Measurements from ENCODE around the gene ENPP1. TPM values are rescaled to one million over a fixed set of nuclear protein-coding genes. Genes with fewer than 3 reads are reported as not detected.
A peak's percentile ranks its signal among the peaks of the same experiment; 100 is the strongest.

ENPP1 gene
- total and polyA plus RNA-seq, 2 of the 4 experiments (the other 2 are of a cell fraction) = 10.9 to 38.9 TPM

- WGBS, 2 experiments (ENCODE audit: extremely low coverage in 2 of 2, insufficient read length in 1 of 2) = no CpG with 5 or more reads among the region's 1 CpG
- no peak for TF ChIP-seq USF2 (IDR thresholded peaks at IDR 0.05; ENCODE audit: low read depth, low read length)
- TF ChIP-seq MAZ (IDR thresholded peaks at IDR 0.05; ENCODE audit: borderline replicate concordance, low read depth, low read length) = no peak
- no peak for TF ChIP-seq CTCF (conservative IDR thresholded peaks at IDR 0.05; ENCODE audit: low read depth, low read length)
- no peak for TF ChIP-seq SMC3 (IDR thresholded peaks at IDR 0.05; ENCODE audit: low read depth, low read length)
- TF ChIP-seq POLR2A (IDR thresholded peaks at IDR 0.05; ENCODE audit: low read depth, low read length) = no peak
- TF ChIP-seq MXI1 (IDR thresholded peaks at IDR 0.05; ENCODE audit: borderline replicate concordance, low read depth, low read length) = no peak
- no peak for TF ChIP-seq CHD1 (IDR thresholded peaks at IDR 0.05; ENCODE audit: low read depth, low read length)
- TF ChIP-seq FOS (IDR thresholded peaks at IDR 0.05; ENCODE audit: low read depth, low read length) = no peak
- TF ChIP-seq MAFK (IDR thresholded peaks at IDR 0.05; ENCODE audit: low read depth, low read length) = no peak
- no peak for TF ChIP-seq NFE2L2 (IDR thresholded peaks at IDR 0.05; ENCODE audit: low read depth, low read length)
- no peak for TF ChIP-seq BHLHE40 (IDR thresholded peaks at IDR 0.05; ENCODE audit: low read depth, low read length)
- no peak for TF ChIP-seq CEBPB (IDR thresholded peaks at IDR 0.05; ENCODE audit: low read depth, low read length)
- TF ChIP-seq ELK1 (IDR thresholded peaks at IDR 0.05; ENCODE audit: borderline replicate concordance, low read depth, low read length) = no peak
- TF ChIP-seq RFX5 (IDR thresholded peaks at IDR 0.05; ENCODE audit: low read depth, low read length) = no peak
- no peak for TF ChIP-seq RCOR1 (IDR thresholded peaks at IDR 0.05; ENCODE audit: insufficient replicate concordance, low read length)
- TF ChIP-seq RAD21 (IDR thresholded peaks at IDR 0.05; ENCODE audit: low read length) = no peak
- ChIA-PET CTCF (interaction anchor here (0.6 kb wide), 2 partner anchors 48 to 669 kb away, joined by 3 read pairs; no protein-coding TSS in a partner anchor), POLR2A (ENCODE audit: unreplicated experiment) (no interaction called here)
- Histone ChIP-seq H3K18ac (ENCODE audit: low read depth, low read length) (peak overlapping the region; percentile 0; the same call in 1 of the 2 replicates), H3K4me1 (ENCODE audit: control insufficient read depth, insufficient read depth, low read length) (peaks cover 1% of the 10 kb centered on the region; the same call in 1 of the 2 replicates), H3K36me3 (ENCODE audit: control insufficient read depth, insufficient read depth, low read length) (no peaks in the 10 kb centered on the region), H3K79me1 (ENCODE audit: low read depth in 1 of 2, low read length in 2 of 2) (no peaks in the 10 kb centered on the region), H3K4ac (ENCODE audit: low read depth, low read length) (no peak overlapping the region), H2BK20ac (ENCODE audit: low read depth, low read length) (no peak overlapping the region; the same call in 1 of the 2 replicates), H3K9me3 (ENCODE audit: control insufficient read depth, insufficient read depth, low read length) (no peaks in the 10 kb centered on the region), H2BK15ac (ENCODE audit: low read depth, low read length) (no peak overlapping the region), H3K27me3 (ENCODE audit: control insufficient read depth, insufficient read depth, low read length) (no peaks in the 10 kb centered on the region), H3K9ac (ENCODE audit: low read depth, low read length) (no peak overlapping the region), H2BK120ac (ENCODE audit: low read depth, low read length) (no peak overlapping the region), H3K14ac (replicated peaks; ENCODE audit: low read depth, low read length) (peak overlapping the region; percentile 48; the same call in 1 of the 2 replicates), H4K20me1 (ENCODE audit: insufficient read depth, low read length) (no peaks in the 10 kb centered on the region), H2BK5ac (ENCODE audit: low read depth, low read length, poor library complexity, severe bottlenecking) (no peak overlapping the region), H3K9me1 (ENCODE audit: insufficient read depth, low read length) (no peaks in the 10 kb centered on the region), H3K4me3 (ENCODE audit: insufficient read depth, low read depth, low read length) (no peak overlapping the region), H3K56ac (ENCODE audit: extremely low read depth, insufficient read depth, low read length) (no peak overlapping the region), H4K8ac (ENCODE audit: low read depth in 2 of 2, low read length in 2 of 2) (0 out of 4 replicates have a peak overlapping the region, but pooled peaks of 1 of the 2 experiments have one; percentile 21), H3K27ac (ENCODE audit: insufficient read depth, low read length) (no peak overlapping the region), H2AFZ (replicated peaks; ENCODE audit: low read length, poor library complexity) (no peak overlapping the region), H4K91ac (ENCODE audit: insufficient read depth, low read depth, low read length) (no peak overlapping the region), H2AK9ac (replicated peaks; ENCODE audit: low read depth, low read length, poor library complexity) (no peak overlapping the region), H2AK5ac (ENCODE audit: low read depth, low read length) (no peak overlapping the region), H4K5ac (ENCODE audit: low read depth, low read length) (no peak overlapping the region), H3K23ac (ENCODE audit: low read depth, low read length) (no peak overlapping the region), H3K4me2 (ENCODE audit: low read depth, low read length) (no peak overlapping the region)
- in situ Hi-C loops (cut with MboI; ENCODE audit: low sequenced_read_pairs) = no loop called here
- peak; percentile 66 for DNase-seq
- no TSS peak for BruUV-seq (replicated peaks)
- intact Hi-C loops (cut with micrococcal nuclease) = no loop called here
- dilution Hi-C loops (cut with HindIII; ENCODE audit: low sequenced_read_pairs, unreplicated experiment) = no loop called here
- no peak for ATAC-seq (ENCODE audit: low read depth)
Measured at GRCh38 chr6:131867744-131868143, 59.9 kb downstream of the ENPP1 start.

All from IMR-90 (cell line).